Neural cell (in vitro differentiated cells): ENCODE data around the gene PRXL2B. TPM values are rescaled to one million over a fixed set of nuclear protein-coding genes. Genes with fewer than 3 reads are reported as not detected.
A peak's percentile ranks its signal among the peaks of the same experiment; 100 is the strongest.
"Not testable (repeated sequence)": the region's sequence is repeated elsewhere in the genome, so short reads cannot be mapped to it uniquely, and the experiment has no call there.

Experiments
- H2AFZ ChIP-seq: fragments of 200-600, 300-800 bp; sonication (generic), shearing (Covaris generic); 2 replicates; pipeline ENCODE4 v1.6.0; 2014; ENCODE audit warnings: low read depth, mild to moderate bottlenecking, antibody characterized with exemption, low read length, moderate library complexity
- H3F3A ChIP-seq: fragments of 200-600 bp; shearing (Covaris generic); 2 replicates; pipeline ENCODE4 v1.6.1; 2016; ENCODE audit warnings: mild to moderate bottlenecking, moderate library complexity, mixed read lengths, antibody characterized with exemption, low read length; ENCODE audit not compliant: insufficient read depth, poor library complexity, severe bottlenecking
- H3K27ac ChIP-seq: fragments of 200-600, 300-800 bp; sonication (generic), shearing (Covaris generic); 2 replicates; pipeline ENCODE4 v1.5.1; 2014; ENCODE audit warnings: mild to moderate bottlenecking, low read length, moderate library complexity
- H3K27me3 ChIP-seq: fragments of 300-800, 200-600 bp; sonication (generic), shearing (Covaris generic); 2 replicates; pipeline ENCODE4 v1.6.0; 2014; ENCODE audit warnings: mild to moderate bottlenecking, low read depth, low read length, moderate library complexity; ENCODE audit not compliant: insufficient read depth
- H3K36me3 ChIP-seq: fragments of 300-800, 200-600 bp; sonication (generic), shearing (Covaris generic); 2 replicates; pipeline ENCODE4 v1.5.1; 2014; ENCODE audit warnings: mild to moderate bottlenecking, antibody characterized with exemption, low read length, moderate library complexity; ENCODE audit not compliant: insufficient read depth
- H3K4me2 ChIP-seq: fragments of 300-800, 200-600 bp; sonication (generic), shearing (Covaris generic); 2 replicates; pipeline ENCODE4 v1.6.0; 2014; ENCODE audit warnings: mild to moderate bottlenecking, low read length
- H3K4me3 ChIP-seq: fragments of 300-800, 200-600 bp; sonication (generic), shearing (Covaris generic); 2 replicates; pipeline ENCODE4 v1.5.1; 2014; ENCODE audit warnings: mild to moderate bottlenecking, low read length, moderate library complexity
- H3K79me2 ChIP-seq: fragments of 200-600 bp; shearing (Covaris generic); replicated peaks from 2 replicates; pipeline ENCODE4 v1.6.0; 2014; ENCODE audit warnings: mild to moderate bottlenecking, low read length, moderate library complexity; ENCODE audit not compliant: insufficient read depth
- H3K9ac ChIP-seq: fragments of 300-800, 200-600 bp; sonication (generic), shearing (Covaris generic); 2 replicates; pipeline ENCODE4 v1.6.1; 2016; ENCODE audit warnings: mild to moderate bottlenecking, low read length, mixed read lengths
- H3K9me2 ChIP-seq: fragments of 200-600 bp; shearing (Covaris generic); 2 replicates; pipeline ENCODE4 v1.6.1; 2016; ENCODE audit warnings: mild to moderate bottlenecking, low read length, mixed read lengths; ENCODE audit not compliant: insufficient read depth
- H3K9me3 ChIP-seq: fragments of 200-600, 300-800 bp; sonication (generic), shearing (Covaris generic); 2 replicates; pipeline ENCODE4 v1.6.1; 2016; ENCODE audit warnings: mild to moderate bottlenecking, mixed run types, low read length, moderate library complexity, mixed read lengths
- H4K20me1 ChIP-seq: fragments of 200-600 bp; shearing (Covaris generic); 2 replicates; pipeline ENCODE4 v1.6.1; 2016; ENCODE audit warnings: mild to moderate bottlenecking, mixed run types; ENCODE audit not compliant: insufficient read depth
- EP300 ChIP-seq: fragments of 450-650 bp; conservative IDR thresholded peaks from 2 replicates; pipeline ENCODE4 v1.6.1; 2014; ENCODE audit warnings: antibody characterized with exemption, mild to moderate bottlenecking, moderate library complexity; ENCODE audit not compliant: poor library complexity, severe bottlenecking
- EZH2 ChIP-seq: fragments of 200-600, 300-800 bp; shearing (Covaris generic), sonication (generic); IDR thresholded peaks from 2 replicates; pipeline ENCODE4 v1.6.1; 2014; ENCODE audit warnings: antibody characterized with exemption, low read length, borderline replicate concordance, mild to moderate bottlenecking; ENCODE audit not compliant: insufficient read depth, poor library complexity, severe bottlenecking
- MXI1 ChIP-seq: fragments of 450-650 bp; conservative IDR thresholded peaks from 2 replicates; pipeline ENCODE4 v1.6.1; 2014; ENCODE audit warnings: antibody characterized with exemption, mild to moderate bottlenecking; ENCODE audit not compliant: poor library complexity, severe bottlenecking
- POLR2AphosphoS5 ChIP-seq: IDR thresholded peaks from 2 replicates; pipeline ENCODE4 v1.6.1; 2012
- RAD21 ChIP-seq: fragments of 450-650 bp; conservative IDR thresholded peaks from 2 replicates; pipeline ENCODE4 v1.6.1; 2014; ENCODE audit warnings: antibody characterized with exemption, mild to moderate bottlenecking, moderate library complexity
- SMC3 ChIP-seq: fragments of 450-650 bp; conservative IDR thresholded peaks from 2 replicates; pipeline ENCODE4 v1.6.1; 2014; ENCODE audit warnings: antibody characterized with exemption, mild to moderate bottlenecking, moderate library complexity; ENCODE audit not compliant: poor library complexity
- TAF1 ChIP-seq: IDR thresholded peaks from 2 replicates; pipeline ENCODE4 v1.6.1; 2012; ENCODE audit warnings: low read depth
- polyA plus RNA-seq: library from polyadenylated mRNA; depleted of rRNA; stranded (reverse); fragments of >200 nt; gene quantifications from 2 replicates; pipeline ENCODE4 v1.2.3, GENCODE V29; 2014
- TF ChIP-seq, protein P1 (sequence below): fragments of 450-650 bp; IDR thresholded peaks from 2 replicates; pipeline ENCODE4 v1.5.1; 2014; ENCODE audit warnings: antibody characterized with exemption, mild to moderate bottlenecking, moderate library complexity; ENCODE audit not compliant: poor library complexity, severe bottlenecking
- TF ChIP-seq, protein P2 (sequence below): IDR thresholded peaks from 2 replicates; pipeline ENCODE4 v1.6.1; 2012; ENCODE audit warnings: borderline replicate concordance

PRXL2B gene
- polyA plus RNA-seq, 1 donor from 2014 or later = 29.0 TPM

DNA sequence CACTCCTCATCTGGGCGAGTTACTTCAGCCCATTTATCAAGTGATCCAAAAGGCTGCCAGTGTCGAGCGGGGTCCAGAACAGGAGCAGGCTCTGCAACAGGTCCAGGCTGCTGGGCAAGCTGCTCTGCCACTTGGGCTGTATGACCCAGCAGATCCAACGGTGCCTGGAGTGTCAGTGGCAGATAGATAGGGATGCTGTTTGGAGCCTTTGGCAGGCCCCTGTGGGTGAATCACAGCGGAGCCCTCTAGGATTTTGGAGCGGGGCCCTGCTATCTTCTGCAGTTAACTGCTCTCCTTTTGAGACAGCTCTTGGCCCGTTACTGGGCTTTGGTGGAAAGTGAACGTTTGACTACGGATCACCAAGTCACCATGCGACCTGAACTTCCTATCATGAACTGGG is 38.7 kb downstream of the PRXL2B start (continued):
- TF ChIP-seq SMC3 = no peak
- TF ChIP-seq EP300 = no peak
- no peak for TF ChIP-seq TAF1

DNA sequence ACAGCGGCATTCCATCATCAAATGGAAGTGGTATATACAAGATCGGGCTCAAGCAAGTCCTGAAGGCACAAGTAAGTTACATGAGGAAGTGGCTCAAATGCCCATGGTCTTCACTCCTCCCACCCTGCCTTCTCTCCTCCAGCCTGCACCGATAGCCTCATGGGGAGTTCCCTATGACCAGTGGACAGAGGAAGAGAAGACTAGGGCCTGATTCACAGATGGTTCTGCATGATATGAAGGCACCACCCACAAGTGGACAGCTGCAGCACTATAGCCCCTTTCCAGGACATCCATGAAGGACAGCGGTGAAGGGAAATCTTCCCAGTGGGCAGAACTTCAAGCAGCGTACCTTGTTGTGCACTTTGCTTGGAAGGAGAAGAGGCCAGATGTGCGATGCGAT is 39.2 kb downstream of the PRXL2B start:
- H3K79me2 ChIP-seq, H3F3A ChIP-seq, H4K20me1 ChIP-seq, H2AFZ ChIP-seq, H3K9ac ChIP-seq, H3K36me3 ChIP-seq, H3K4me2 ChIP-seq, H3K9me2 ChIP-seq, H3K27ac ChIP-seq, H3K9me3 ChIP-seq, H3K4me3 ChIP-seq: not testable (repeated sequence)
- peaks cover 31% of the 10 kb centered on the region for H3K27me3 ChIP-seq

DNA sequence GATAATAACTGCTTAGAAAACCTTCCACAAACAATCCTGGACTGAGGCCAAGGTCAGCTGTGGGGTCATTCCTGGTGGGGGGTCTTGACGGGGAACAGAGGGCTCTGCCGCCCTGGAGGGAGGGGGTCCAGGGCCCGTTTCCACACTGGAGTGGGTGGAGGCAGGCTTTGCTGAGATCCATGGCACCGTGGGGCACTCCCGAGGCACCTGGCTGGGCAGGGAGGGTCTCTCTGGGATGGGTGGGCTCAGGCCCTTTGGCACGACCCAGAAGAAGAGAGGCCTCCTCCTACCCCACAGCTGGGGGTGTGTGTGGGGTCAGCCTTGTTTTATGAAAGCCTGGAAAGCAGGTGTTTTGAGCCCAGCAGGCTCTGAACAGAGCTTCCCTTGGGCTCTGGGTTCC is 41.2 kb downstream of the PRXL2B start:
- no peak overlapping the region for H3K9ac ChIP-seq
- H4K20me1 ChIP-seq = no peaks in the 10 kb centered on the region
- H3K4me2 ChIP-seq = no peak overlapping the region
- no peaks in the 10 kb centered on the region for H3K79me2 ChIP-seq
- no peaks in the 10 kb centered on the region for H3K36me3 ChIP-seq
- no peak overlapping the region for H2AFZ ChIP-seq
- no peaks in the 10 kb centered on the region for H3K9me3 ChIP-seq
- H3K9me2 ChIP-seq = no peaks in the 10 kb centered on the region
- TF ChIP-seq, protein P1, sequence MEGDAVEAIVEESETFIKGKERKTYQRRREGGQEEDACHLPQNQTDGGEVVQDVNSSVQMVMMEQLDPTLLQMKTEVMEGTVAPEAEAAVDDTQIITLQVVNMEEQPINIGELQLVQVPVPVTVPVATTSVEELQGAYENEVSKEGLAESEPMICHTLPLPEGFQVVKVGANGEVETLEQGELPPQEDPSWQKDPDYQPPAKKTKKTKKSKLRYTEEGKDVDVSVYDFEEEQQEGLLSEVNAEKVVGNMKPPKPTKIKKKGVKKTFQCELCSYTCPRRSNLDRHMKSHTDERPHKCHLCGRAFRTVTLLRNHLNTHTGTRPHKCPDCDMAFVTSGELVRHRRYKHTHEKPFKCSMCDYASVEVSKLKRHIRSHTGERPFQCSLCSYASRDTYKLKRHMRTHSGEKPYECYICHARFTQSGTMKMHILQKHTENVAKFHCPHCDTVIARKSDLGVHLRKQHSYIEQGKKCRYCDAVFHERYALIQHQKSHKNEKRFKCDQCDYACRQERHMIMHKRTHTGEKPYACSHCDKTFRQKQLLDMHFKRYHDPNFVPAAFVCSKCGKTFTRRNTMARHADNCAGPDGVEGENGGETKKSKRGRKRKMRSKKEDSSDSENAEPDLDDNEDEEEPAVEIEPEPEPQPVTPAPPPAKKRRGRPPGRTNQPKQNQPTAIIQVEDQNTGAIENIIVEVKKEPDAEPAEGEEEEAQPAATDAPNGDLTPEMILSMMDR = no peak
- TF ChIP-seq EP300 (no peak), SMC3 (no peak)
- peaks cover 31% of the 10 kb centered on the region for H3K27me3 ChIP-seq
- no peak overlapping the region for H3K4me3 ChIP-seq
- H3F3A ChIP-seq = no peaks in the 10 kb centered on the region
- no peak overlapping the region for H3K27ac ChIP-seq

DNA sequence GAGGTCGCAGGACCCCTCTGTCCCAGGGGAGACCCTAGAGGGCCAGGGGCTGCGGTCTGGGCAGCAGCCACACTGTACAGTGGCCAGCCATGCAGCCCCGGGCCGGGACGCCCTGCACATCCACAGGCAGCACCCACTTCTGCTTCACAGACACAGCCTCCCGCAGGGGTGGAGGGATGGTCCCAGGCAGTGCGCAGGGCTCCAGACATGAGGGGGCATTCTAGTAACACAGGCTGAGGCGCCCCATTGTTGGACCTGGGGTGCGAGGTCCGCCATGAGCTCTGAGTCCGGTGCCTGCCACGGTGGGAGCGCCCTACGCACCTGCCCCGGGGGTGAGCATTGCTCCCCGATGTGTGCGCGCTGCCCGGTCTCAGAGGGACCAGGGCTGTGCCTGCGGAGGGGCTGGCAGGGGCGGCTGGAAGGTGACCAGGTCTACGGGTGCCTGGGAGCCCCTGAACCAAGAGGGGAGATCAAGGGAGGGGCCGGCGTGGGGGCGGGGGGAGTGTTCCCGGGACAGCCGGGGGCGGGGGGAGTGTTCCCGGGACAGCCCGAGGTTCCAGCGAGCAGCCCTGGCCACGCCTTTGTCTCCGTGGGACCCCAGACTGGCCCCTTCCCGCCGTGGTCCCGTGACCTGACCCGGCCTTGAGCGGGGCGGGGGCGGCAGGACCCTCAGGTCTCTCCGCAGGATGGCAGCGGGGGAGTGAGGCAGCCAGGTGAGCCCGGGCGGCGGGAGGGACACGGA is 41.8 kb downstream of the PRXL2B start:
- Histone ChIP-seq H3K4me3 (peak overlapping the region; percentile 63), H3K27me3 (peaks cover 31% of the 10 kb centered on the region)

More for the DNA sequence above, 41.8 kb downstream of the PRXL2B start:
- peak overlapping the region; percentile 34 for H3K9ac ChIP-seq
- H3K9me3 ChIP-seq = no peaks in the 10 kb centered on the region
- no peaks in the 10 kb centered on the region for H3F3A ChIP-seq
- TF ChIP-seq EZH2 (no peak), RAD21 (no peak), POLR2AphosphoS5 (no peak), EP300 (no peak), MXI1 (no peak), TAF1 (no peak)
- TF ChIP-seq, protein P2, sequence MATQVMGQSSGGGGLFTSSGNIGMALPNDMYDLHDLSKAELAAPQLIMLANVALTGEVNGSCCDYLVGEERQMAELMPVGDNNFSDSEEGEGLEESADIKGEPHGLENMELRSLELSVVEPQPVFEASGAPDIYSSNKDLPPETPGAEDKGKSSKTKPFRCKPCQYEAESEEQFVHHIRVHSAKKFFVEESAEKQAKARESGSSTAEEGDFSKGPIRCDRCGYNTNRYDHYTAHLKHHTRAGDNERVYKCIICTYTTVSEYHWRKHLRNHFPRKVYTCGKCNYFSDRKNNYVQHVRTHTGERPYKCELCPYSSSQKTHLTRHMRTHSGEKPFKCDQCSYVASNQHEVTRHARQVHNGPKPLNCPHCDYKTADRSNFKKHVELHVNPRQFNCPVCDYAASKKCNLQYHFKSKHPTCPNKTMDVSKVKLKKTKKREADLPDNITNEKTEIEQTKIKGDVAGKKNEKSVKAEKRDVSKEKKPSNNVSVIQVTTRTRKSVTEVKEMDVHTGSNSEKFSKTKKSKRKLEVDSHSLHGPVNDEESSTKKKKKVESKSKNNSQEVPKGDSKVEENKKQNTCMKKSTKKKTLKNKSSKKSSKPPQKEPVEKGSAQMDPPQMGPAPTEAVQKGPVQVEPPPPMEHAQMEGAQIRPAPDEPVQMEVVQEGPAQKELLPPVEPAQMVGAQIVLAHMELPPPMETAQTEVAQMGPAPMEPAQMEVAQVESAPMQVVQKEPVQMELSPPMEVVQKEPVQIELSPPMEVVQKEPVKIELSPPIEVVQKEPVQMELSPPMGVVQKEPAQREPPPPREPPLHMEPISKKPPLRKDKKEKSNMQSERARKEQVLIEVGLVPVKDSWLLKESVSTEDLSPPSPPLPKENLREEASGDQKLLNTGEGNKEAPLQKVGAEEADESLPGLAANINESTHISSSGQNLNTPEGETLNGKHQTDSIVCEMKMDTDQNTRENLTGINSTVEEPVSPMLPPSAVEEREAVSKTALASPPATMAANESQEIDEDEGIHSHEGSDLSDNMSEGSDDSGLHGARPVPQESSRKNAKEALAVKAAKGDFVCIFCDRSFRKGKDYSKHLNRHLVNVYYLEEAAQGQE = no peak
- TF ChIP-seq, protein P1 = no peak
- H3K79me2 ChIP-seq = no peaks in the 10 kb centered on the region
- H3K9me2 ChIP-seq = no peaks in the 10 kb centered on the region
- H3K36me3 ChIP-seq = no peaks in the 10 kb centered on the region
- no peaks in the 10 kb centered on the region for H4K20me1 ChIP-seq
- H3K4me2 ChIP-seq = no peak overlapping the region
- no peak overlapping the region for H3K27ac ChIP-seq
- H2AFZ ChIP-seq = no peak overlapping the region
